Measurements from ENCODE around the gene ANKRD40. TPM values are rescaled to one million over a fixed set of nuclear protein-coding genes. Genes with fewer than 3 reads are reported as not detected.

Gene ANKRD40
- total RNA-seq, 1 experiment from 2014 or later = 72.0 TPM

- Histone ChIP-seq H3K36me3 (ENCODE audit: control insufficient read depth in 1 of 2, insufficient read depth in 2 of 2, low read length in 2 of 2) (no peaks in the 10 kb centered on the region), H3K9ac (ENCODE audit: low read length) (peak overlapping the region; percentile 71), H3K27me3 (ENCODE audit: insufficient read depth, low read length) (no peaks in the 10 kb centered on the region), H3K4me2 (ENCODE audit: low read length) (peak overlapping the region; percentile 79), H3K79me2 (ENCODE audit: insufficient read depth, low read length) (no peaks in the 10 kb centered on the region), H3K27ac (ENCODE audit: low read depth, low read length) (peak overlapping the region; percentile 97), H3K9me2 (ENCODE audit: insufficient read depth) (no peaks in the 10 kb centered on the region), H2AFZ (ENCODE audit: low read depth, low read length, poor library complexity, severe bottlenecking) (no peak overlapping the region), H3K4me1 (ENCODE audit: control insufficient read depth in 1 of 2, insufficient read depth in 2 of 2, low read length in 2 of 2) (peaks cover 74 to 91% of the 10 kb centered on the region in 2 experiments), H3K4me3 (replicated peaks in 1 of 2; ENCODE audit: low read depth in 1 of 2, low read length in 2 of 2) (peak overlapping the region in 1 of 2 experiments; percentile 48; a peak in 1 of 4 replicates), H4K20me1 (ENCODE audit: insufficient read depth) (no peaks in the 10 kb centered on the region), H3K9me3 (ENCODE audit: control insufficient read depth in 1 of 2, insufficient read depth in 1 of 2, low read depth in 1 of 2, low read length in 2 of 2) (no peaks in the 10 kb centered on the region)
- ATAC-seq (no peak), DNase-seq (ENCODE audit: low read depth, low spot score) (no peak)
- ChIA-PET RAD21 (ENCODE audit: low non-redundant PET in 1 of 2, low total read pairs in 2 of 2, uncharacterized antibody in 2 of 2, unreplicated experiment in 2 of 2) (interaction anchor here in 1 of 2 experiments (0.8 to 1.7 kb wide), 2 partner anchors 46 to 54 kb away, joined by 4 to 5 read pairs; no protein-coding TSS in a partner anchor), CTCF (interaction anchor here (0.9 to 2.3 kb wide), 6 partner anchors 11 to 134 kb away, joined by 3 to 11 read pairs (median 6); no protein-coding TSS in a partner anchor), POLR2A (interaction anchor here (1.2 to 4.9 kb wide), 6 partner anchors 17 to 48 kb away, joined by 3 to 36 read pairs (median 6); partner anchors contain the start of gene LUC7L3)
- intact Hi-C loops (cut with micrococcal nuclease) = no loop called here
- TF ChIP-seq ZNF274 (IDR thresholded peaks at IDR 0.05; ENCODE audit: low read depth, low read length) (no peak), CBX3 (IDR thresholded peaks at IDR 0.05; ENCODE audit: low read depth) (0 out of 2 replicates have a peak, but pooled peaks have one; percentile 2)
- no TSS peak for BruUV-seq (replicated peaks)
Measured at GRCh38 chr17:50684288-50684611, 23.5 kb downstream of the ANKRD40 start.

GRCh38 chr17:50683434-50684287 lies 24.1 kb downstream of the ANKRD40 start:
- intact Hi-C loops (cut with micrococcal nuclease) = no loop called here
- no TSS peak for BruUV-seq (replicated peaks)
- H4K20me1 ChIP-seq (ENCODE audit: insufficient read depth) = no peaks in the 10 kb centered on the region
- DNase-seq (ENCODE audit: low read depth, low spot score) (no peak), ATAC-seq (no peak)
- POLR2A ChIA-PET = interaction anchor here (1.2 to 4.9 kb wide), 6 partner anchors 16 to 47 kb away, joined by 3 to 36 read pairs (median 6); partner anchors contain the start of gene LUC7L3
- no peak overlapping the region for H2AFZ ChIP-seq (ENCODE audit: low read depth, low read length, poor library complexity, severe bottlenecking)
- H3K27me3 ChIP-seq (ENCODE audit: insufficient read depth, low read length) = no peaks in the 10 kb centered on the region
- RAD21 ChIA-PET (ENCODE audit: low non-redundant PET in 1 of 2, low total read pairs in 2 of 2, uncharacterized antibody in 2 of 2, unreplicated experiment in 2 of 2) = interaction anchor here in 1 of 2 experiments (0.8 to 1.7 kb wide), 2 partner anchors 45 to 53 kb away, joined by 4 to 5 read pairs; no protein-coding TSS in a partner anchor
- no peaks in the 10 kb centered on the region for H3K9me2 ChIP-seq (ENCODE audit: insufficient read depth)
- H3K4me3 ChIP-seq (replicated peaks in 1 of 2; ENCODE audit: low read depth in 1 of 2, low read length in 2 of 2) = no peak overlapping the region
- peak overlapping the region; percentile 79 for H3K4me2 ChIP-seq (ENCODE audit: low read length)
- peak overlapping the region; percentile 97; the same call in 1 of the 2 replicates for H3K27ac ChIP-seq (ENCODE audit: low read depth, low read length)
- CTCF ChIA-PET = interaction anchor here (1.1 to 2.3 kb wide), 4 partner anchors 11 to 133 kb away, joined by 5 to 11 read pairs (median 8); no protein-coding TSS in a partner anchor
- H3K9ac ChIP-seq (ENCODE audit: low read length) = no peak overlapping the region; the same call in 1 of the 2 replicates
- H3K9me3 ChIP-seq (ENCODE audit: control insufficient read depth in 1 of 2, insufficient read depth in 1 of 2, low read depth in 1 of 2, low read length in 2 of 2) = no peaks in the 10 kb centered on the region
- peaks cover 68 to 85% of the 10 kb centered on the region in 2 experiments for H3K4me1 ChIP-seq (ENCODE audit: control insufficient read depth in 1 of 2, insufficient read depth in 2 of 2, low read length in 2 of 2)
- no peaks in the 10 kb centered on the region for H3K36me3 ChIP-seq (ENCODE audit: control insufficient read depth in 1 of 2, insufficient read depth in 2 of 2, low read length in 2 of 2)
- H3K79me2 ChIP-seq (ENCODE audit: insufficient read depth, low read length) = no peaks in the 10 kb centered on the region
- TF ChIP-seq FOSL1 (IDR thresholded peaks at IDR 0.05; ENCODE audit: low read depth) (no peak), CEBPB (IDR thresholded peaks at IDR 0.05; ENCODE audit: low read depth) (no peak), SRF (IDR thresholded peaks at IDR 0.05; ENCODE audit: low read depth) (no peak), JUND (IDR thresholded peaks at IDR 0.05) (no peak), SP1 (IDR thresholded peaks at IDR 0.05; ENCODE audit: low read depth) (no peak)
- TF ChIP-seq, protein P1, sequence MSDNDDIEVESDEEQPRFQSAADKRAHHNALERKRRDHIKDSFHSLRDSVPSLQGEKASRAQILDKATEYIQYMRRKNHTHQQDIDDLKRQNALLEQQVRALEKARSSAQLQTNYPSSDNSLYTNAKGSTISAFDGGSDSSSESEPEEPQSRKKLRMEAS (IDR thresholded peaks at IDR 0.05) = no peak
- TF ChIP-seq, protein P2, sequence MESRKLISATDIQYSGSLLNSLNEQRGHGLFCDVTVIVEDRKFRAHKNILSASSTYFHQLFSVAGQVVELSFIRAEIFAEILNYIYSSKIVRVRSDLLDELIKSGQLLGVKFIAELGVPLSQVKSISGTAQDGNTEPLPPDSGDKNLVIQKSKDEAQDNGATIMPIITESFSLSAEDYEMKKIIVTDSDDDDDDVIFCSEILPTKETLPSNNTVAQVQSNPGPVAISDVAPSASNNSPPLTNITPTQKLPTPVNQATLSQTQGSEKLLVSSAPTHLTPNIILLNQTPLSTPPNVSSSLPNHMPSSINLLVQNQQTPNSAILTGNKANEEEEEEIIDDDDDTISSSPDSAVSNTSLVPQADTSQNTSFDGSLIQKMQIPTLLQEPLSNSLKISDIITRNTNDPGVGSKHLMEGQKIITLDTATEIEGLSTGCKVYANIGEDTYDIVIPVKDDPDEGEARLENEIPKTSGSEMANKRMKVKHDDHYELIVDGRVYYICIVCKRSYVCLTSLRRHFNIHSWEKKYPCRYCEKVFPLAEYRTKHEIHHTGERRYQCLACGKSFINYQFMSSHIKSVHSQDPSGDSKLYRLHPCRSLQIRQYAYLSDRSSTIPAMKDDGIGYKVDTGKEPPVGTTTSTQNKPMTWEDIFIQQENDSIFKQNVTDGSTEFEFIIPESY (IDR thresholded peaks at IDR 0.05; ENCODE audit: extremely low read depth, insufficient replicate concordance, low read length) = no peak
- TF ChIP-seq, protein P3, sequence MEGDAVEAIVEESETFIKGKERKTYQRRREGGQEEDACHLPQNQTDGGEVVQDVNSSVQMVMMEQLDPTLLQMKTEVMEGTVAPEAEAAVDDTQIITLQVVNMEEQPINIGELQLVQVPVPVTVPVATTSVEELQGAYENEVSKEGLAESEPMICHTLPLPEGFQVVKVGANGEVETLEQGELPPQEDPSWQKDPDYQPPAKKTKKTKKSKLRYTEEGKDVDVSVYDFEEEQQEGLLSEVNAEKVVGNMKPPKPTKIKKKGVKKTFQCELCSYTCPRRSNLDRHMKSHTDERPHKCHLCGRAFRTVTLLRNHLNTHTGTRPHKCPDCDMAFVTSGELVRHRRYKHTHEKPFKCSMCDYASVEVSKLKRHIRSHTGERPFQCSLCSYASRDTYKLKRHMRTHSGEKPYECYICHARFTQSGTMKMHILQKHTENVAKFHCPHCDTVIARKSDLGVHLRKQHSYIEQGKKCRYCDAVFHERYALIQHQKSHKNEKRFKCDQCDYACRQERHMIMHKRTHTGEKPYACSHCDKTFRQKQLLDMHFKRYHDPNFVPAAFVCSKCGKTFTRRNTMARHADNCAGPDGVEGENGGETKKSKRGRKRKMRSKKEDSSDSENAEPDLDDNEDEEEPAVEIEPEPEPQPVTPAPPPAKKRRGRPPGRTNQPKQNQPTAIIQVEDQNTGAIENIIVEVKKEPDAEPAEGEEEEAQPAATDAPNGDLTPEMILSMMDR (IDR thresholded peaks at IDR 0.05 in 2 of 3, conservative IDR thresholded peaks at IDR 0.05 in 1 of 3; ENCODE audit: borderline replicate concordance in 1 of 3, insufficient read depth in 1 of 3, low read depth in 2 of 3, low read length in 2 of 3) = no peak
